Esophagus squamous epithelium (tissue), 5 donors: ENCODE results near the gene AP4B1. TPM values are rescaled to one million over a fixed set of nuclear protein-coding genes. Genes with fewer than 3 reads are reported as not detected.

Source experiments
- DNase-seq: peaks from one replicate; lab custom pipeline; 2025; lab: John Stamatoyannopoulos, UW
- H3K27ac ChIP-seq, 4 donors: fragments of 200-600 bp; sonication (generic); one replicate each; pipeline ENCODE4 v1.5.1; 2016 to 2019; ENCODE audit warnings: mild to moderate bottlenecking in 1 of 4
- H3K27me3 ChIP-seq, 4 donors: fragments of 200-600 bp; sonication (generic); 1 replicate in 3 of 4; 2 replicates in 1 of 4; pipeline versions ENCODE4 v1.5.1 to v1.6.0; 2017 to 2021; ENCODE audit warnings: antibody characterized with exemption in 1 of 4
- H3K36me3 ChIP-seq, 3 donors: fragments of 200-600 bp; sonication (generic); one replicate each; pipeline ENCODE4 v1.5.1; 2016 to 2019
- H3K4me1 ChIP-seq, 3 donors: fragments of 200-600 bp; sonication (generic); one replicate each; pipeline ENCODE4 v1.5.1; 2017 to 2019
- H3K4me3 ChIP-seq, 4 donors: fragments of 200-600 bp; sonication (generic); 1 replicate in 3 of 4; 2 replicates in 1 of 4; pipeline ENCODE4 v1.5.1; 2016 to 2019; ENCODE audit warnings: mild to moderate bottlenecking in 2 of 4, moderate library complexity in 1 of 4
- H3K9me3 ChIP-seq, 3 donors: fragments of 200-600 bp; sonication (generic); one replicate each; pipeline ENCODE4 v1.5.1; 2016 to 2019
- POLR2A ChIP-seq, 4 donors: fragments of 450-650 bp; IDR thresholded peaks; one replicate each; pipeline ENCODE4 v1.6.1; 2017; ENCODE audit warnings: antibody characterized with exemption in 4 of 4, mild to moderate bottlenecking in 4 of 4, moderate library complexity in 3 of 4
- WGBS, 2 donors: methylation state at CpG; one replicate each; pipeline ENCODE4 v1.1.5; 2018; 5-methylcytosine and 5-hydroxymethylcytosine counted together
- intact Hi-C: fragments of 100-400 bp; cut with DNase I; formaldehyde crosslinking; loops from one replicate; pipeline ENCODE4 v1.15.0; 2022
- total RNA-seq, 4 donors: library from RNA; depleted of rRNA; stranded (reverse); fragments of >200 nt; gene quantifications; one replicate each; pipeline ENCODE4 v1.1.0, GENCODE V29; 2016
- TF ChIP-seq, protein P1 (sequence below), 6 experiments: fragments of 450-650 bp in 4 of 6; fragments of 200-600 bp in 2 of 6; sonication (generic) in 2 of 6; IDR thresholded peaks; one replicate each; pipeline ENCODE4 v1.5.1; 2016 to 2019; ENCODE audit warnings: antibody characterized with exemption in 6 of 6, mild to moderate bottlenecking in 4 of 6, moderate library complexity in 4 of 6
- donor health status: DM: yes; HTN: yes; CAD: no.

The AP4B1 gene
- total RNA-seq, 4 donors from 2014 or later = 8.2 to 15.3 (median 11.5) TPM

DNA sequence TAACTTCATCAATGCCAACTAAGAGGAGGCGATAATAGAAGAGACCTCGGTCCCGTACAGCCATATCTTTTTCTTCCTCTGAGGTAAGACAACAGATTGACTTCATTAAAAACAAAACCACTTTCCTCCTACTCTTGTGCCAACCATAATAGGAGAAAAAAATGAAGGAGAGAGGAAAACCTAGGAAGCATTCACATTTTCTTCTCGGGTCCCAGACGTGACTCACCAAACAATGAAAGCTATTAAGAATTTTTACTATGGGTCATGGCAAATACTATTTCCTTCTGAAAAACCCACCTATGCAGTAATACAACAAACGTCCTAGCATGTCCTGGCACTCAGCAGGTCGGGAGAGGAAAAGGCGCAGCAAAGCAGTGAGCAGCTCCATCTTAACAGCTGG, 8.6 kb downstream of the AP4B1 start:
- H3K9me3 ChIP-seq = no peaks in the 10 kb centered on the region
- TF ChIP-seq POLR2A (IDR thresholded peaks at IDR 0.05) = no peak
- TF ChIP-seq, protein P1, sequence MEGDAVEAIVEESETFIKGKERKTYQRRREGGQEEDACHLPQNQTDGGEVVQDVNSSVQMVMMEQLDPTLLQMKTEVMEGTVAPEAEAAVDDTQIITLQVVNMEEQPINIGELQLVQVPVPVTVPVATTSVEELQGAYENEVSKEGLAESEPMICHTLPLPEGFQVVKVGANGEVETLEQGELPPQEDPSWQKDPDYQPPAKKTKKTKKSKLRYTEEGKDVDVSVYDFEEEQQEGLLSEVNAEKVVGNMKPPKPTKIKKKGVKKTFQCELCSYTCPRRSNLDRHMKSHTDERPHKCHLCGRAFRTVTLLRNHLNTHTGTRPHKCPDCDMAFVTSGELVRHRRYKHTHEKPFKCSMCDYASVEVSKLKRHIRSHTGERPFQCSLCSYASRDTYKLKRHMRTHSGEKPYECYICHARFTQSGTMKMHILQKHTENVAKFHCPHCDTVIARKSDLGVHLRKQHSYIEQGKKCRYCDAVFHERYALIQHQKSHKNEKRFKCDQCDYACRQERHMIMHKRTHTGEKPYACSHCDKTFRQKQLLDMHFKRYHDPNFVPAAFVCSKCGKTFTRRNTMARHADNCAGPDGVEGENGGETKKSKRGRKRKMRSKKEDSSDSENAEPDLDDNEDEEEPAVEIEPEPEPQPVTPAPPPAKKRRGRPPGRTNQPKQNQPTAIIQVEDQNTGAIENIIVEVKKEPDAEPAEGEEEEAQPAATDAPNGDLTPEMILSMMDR (IDR thresholded peaks at IDR 0.05) = no peak
- H3K27me3 ChIP-seq = no peaks in the 10 kb centered on the region
- no peak overlapping the region for H3K4me3 ChIP-seq
- H3K27ac ChIP-seq = no peak overlapping the region
- intact Hi-C loops = no loop called here
- H3K4me1 ChIP-seq = no peaks in the 10 kb centered on the region
- DNase-seq = no peak
- WGBS, 2 donors = 87 to 89% methylated on average over 8 of the region's 8 CpGs
- H3K36me3 ChIP-seq = peaks cover 0 to 75% (median 21%) of the 10 kb centered on the region in 3 donors

DNA sequence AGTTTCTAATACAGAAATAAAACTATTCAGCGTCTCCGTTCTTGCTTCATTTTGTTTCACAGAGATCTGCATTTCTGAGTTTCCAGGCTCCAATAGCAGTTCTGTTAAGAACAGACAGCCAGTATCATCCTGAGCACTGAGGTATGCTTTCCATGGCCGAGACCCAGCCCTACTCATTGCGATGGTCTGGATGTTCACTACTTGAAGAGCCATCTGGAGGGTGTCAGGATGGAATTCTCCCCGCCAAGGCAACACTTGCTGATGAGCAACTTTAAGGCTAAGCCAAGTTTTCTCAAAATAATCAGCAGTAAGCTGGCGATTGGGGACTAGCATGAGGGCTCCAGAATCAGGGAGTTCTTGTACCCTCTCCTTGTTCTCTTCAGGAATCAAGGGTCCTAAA, 9.5 kb downstream of the AP4B1 start:
- Histone ChIP-seq H3K36me3 (peaks cover 0 to 66% (median 13%) of the 10 kb centered on the region in 3 donors), H3K9me3 (no peaks in the 10 kb centered on the region), H3K4me3 (no peak overlapping the region), H3K27me3 (no peaks in the 10 kb centered on the region), H3K4me1 (no peaks in the 10 kb centered on the region), H3K27ac (no peak overlapping the region)
- intact Hi-C loops = no loop called here
- no peak for DNase-seq
- no peak for TF ChIP-seq POLR2A (IDR thresholded peaks at IDR 0.05)
- TF ChIP-seq, protein P1 (IDR thresholded peaks at IDR 0.05) = no peak
- 83 to 86% methylated on average over 6 of the region's 6 CpGs for WGBS, 2 donors

DNA sequence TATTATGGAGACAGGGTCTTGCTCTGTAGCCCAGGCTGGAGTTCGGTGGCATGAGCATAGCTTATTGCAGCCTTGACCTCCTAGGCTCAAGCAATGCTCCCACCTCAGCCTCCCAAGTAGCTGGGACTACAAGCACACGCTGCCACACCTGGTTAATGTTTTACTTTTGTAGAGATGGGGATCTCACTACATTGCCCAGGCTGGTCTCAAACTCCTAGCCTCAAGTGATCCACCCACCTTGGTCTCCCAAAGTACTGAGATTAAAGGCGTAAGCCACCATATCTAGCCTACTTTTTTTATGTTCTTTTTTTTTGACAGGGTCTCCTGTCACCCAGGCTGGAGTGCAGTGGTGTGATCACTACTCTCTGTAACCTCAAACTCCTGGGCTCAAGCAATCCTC, 11.3 kb downstream of the AP4B1 start:
- Histone ChIP-seq H3K36me3 (peaks cover 0 to 48% (median 9%) of the 10 kb centered on the region in 3 donors), H3K27ac (no peak overlapping the region), H3K27me3 (no peaks in the 10 kb centered on the region), H3K4me3 (no peak overlapping the region), H3K4me1 (peaks cover 0 to 9% (median 0%) of the 10 kb centered on the region in 3 donors), H3K9me3 (no peaks in the 10 kb centered on the region)
- TF ChIP-seq POLR2A (IDR thresholded peaks at IDR 0.05) = no peak
- TF ChIP-seq, protein P1 (IDR thresholded peaks at IDR 0.05) = no peak
- DNase-seq = no peak
- intact Hi-C loops = no loop called here
- WGBS, 2 donors = 94 to 100% methylated on average over 3 of the region's 3 CpGs

DNA sequence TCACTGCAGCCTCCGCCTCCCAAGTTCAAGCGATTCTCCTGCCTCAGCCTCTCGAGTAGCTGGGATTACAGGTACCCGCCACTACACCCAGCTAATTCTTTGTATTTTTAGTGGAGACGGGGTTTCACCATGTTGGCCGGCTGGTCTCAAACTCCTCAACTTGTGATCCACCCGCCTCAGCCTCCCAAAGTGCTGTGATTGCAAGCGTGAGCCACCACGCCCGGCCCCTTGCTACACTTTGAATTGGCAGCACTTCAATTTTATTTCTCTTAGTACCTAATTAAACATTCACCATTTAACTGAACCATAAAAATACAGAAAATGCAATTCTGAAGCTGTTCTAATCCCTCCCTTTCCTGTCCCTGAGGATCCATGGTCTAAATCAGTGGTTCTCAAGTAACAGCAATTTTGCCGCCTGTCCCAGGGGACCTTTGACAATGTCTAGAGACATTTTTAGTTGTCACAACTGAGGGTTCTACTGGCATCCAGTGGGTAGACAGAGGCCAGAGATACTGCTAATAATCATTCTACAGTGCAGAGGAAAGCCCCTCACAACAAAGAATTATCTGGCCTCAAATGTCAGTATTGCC, 12.9 kb downstream of the AP4B1 start:
- H3K9me3 ChIP-seq = no peaks in the 10 kb centered on the region
- no peak overlapping the region for H3K27ac ChIP-seq
- no peaks in the 10 kb centered on the region for H3K27me3 ChIP-seq
- DNase-seq = no peak
- H3K4me1 ChIP-seq = peaks cover 0 to 25% (median 5%) of the 10 kb centered on the region in 3 donors
- H3K36me3 ChIP-seq = peaks cover 0 to 32% (median 9%) of the 10 kb centered on the region in 3 donors
- H3K4me3 ChIP-seq = no peak overlapping the region
- TF ChIP-seq, protein P1 (IDR thresholded peaks at IDR 0.05) = no peak
- TF ChIP-seq POLR2A (IDR thresholded peaks at IDR 0.05) = no peak
- intact Hi-C loops = no loop called here
- 86 to 90% methylated on average over 7 to 11 of the region's 11 CpGs for WGBS, 2 donors

DNA sequence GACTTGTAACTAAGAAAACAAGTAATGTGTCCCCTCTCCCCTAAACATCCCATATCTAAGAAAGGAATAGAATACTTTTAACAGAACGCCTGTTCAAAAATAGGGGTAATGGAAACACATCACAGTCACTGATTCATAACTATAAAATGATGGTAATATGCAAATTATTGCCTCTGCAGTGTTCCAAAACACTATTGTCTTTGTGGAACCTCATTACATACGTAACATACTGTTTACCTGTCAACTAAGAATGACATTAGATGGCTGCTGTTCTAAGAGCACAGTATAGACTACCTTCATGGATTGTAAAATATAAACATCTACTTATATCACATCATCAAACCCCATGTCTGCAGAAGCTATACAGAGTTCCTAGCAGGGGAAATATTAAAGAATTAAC, 13.8 kb downstream of the AP4B1 start:
- no peak for TF ChIP-seq POLR2A (IDR thresholded peaks at IDR 0.05)
- TF ChIP-seq, protein P1 (IDR thresholded peaks at IDR 0.05) = no peak
- Histone ChIP-seq H3K4me3 (no peak overlapping the region), H3K36me3 (peaks cover 0 to 23% (median 3%) of the 10 kb centered on the region in 3 donors), H3K27me3 (no peaks in the 10 kb centered on the region), H3K4me1 (peaks cover 0 to 34% (median 6%) of the 10 kb centered on the region in 3 donors), H3K27ac (no peak overlapping the region), H3K9me3 (no peaks in the 10 kb centered on the region)
- intact Hi-C loops = no loop called here
- WGBS, 2 donors = 55 to 64% methylated on average over 2 of the region's 2 CpGs
- DNase-seq = no peak
